ENCODE results near the gene ZNF684.
"Not testable (repeated sequence)": the region's sequence is repeated elsewhere in the genome, so short reads cannot be mapped to it uniquely, and the experiment has no call there.

The ZNF684 gene

DNA sequence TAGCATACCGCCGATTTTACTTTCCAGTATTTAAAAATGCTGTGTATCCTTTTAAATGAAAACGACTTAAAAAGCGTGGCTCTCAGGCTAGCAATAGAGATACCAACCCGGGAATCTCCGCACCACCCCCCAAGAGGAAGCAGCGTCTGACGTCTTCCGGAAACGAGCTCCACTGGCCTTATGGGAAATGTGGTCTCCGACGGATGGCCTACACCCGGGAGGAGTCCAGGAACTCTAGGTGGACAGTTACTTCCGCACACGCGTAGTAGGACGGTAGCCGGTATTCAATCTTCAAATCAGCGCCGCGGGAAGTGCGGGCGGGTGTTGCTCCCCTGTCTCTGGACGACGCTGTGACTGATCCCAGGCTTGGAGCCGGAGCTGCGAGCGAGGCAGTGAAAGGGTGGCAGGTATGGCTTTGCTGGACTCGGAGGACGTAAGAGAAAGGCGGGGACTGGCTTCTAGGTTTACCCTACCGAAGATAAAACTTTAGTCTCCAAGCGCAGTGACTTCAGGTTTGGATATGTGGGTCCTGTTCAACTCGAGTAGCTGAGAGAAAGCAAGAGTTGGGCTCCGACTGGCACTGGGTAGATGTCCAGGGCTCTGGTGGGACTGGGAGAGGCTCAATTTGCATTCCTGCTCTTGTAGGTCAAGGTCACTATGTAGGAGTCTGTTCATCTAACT is at the start of gene ZNF684:
Gene ZNF684 (plus strand): TSS at position 257 of the 681 bp plus-strand sequence. CDS start 1,530 bp downstream, outside the sequence.
- in situ Hi-C loops (cut with HindIII; ENCODE audit: low sequenced_read_pairs) = no loop called here

DNA sequence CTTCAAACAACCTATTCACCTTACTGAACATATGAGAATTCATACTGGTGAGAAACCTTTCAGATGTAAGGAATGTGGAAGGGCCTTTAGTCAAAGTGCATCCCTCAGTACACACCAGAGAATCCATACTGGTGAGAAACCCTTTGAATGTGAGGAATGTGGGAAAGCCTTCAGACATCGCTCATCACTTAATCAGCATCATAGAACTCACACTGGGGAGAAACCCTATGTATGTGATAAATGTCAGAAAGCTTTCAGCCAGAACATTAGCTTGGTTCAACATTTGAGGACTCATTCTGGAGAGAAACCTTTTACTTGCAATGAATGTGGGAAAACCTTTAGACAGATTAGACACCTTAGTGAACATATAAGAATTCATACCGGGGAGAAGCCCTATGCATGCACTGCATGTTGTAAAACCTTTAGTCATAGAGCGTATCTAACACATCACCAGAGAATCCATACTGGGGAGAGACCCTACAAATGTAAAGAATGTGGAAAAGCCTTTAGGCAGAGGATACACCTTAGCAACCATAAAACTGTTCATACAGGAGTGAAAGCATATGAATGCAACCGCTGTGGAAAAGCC is 36.0 kb upstream of the ZNF684 start:
- in situ Hi-C loops (cut with HindIII; ENCODE audit: low sequenced_read_pairs) = no loop called here

GRCh38 chr1:40502651-40503050 is 28.8 kb upstream of the ZNF684 start:
- in situ Hi-C loops (cut with HindIII; ENCODE audit: low sequenced_read_pairs) = not testable (repeated sequence)

DNA sequence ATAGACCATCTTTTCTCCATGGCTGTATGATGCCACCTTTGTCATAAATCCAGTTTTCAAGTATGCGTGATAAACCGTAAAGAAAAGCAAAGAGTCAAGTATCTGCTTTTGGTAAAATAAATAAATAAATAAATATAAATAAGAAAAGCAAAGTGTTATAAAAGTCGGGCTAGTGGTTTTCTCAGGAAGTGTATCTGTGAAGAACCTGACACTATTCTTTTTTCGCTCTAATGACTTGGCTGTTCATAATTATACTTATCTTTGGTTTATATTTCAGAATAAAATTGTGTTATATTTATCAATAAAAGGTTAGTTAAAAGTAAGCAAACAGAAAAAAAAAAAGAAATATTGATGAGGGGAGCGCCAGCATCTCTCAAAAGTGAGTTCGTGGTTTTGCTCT is 23.5 kb upstream of the ZNF684 start:
- in situ Hi-C loops (cut with HindIII; ENCODE audit: low sequenced_read_pairs) = no loop called here

GRCh38 chr1:40508375-40509341 is 22.8 kb upstream of the ZNF684 start, which contains the start of gene EXO5:
Gene EXO5 (plus strand): TSS chr1:40508767. CDS start chr1:40514545, 5,778 bp downstream.
- in situ Hi-C loops (cut with HindIII; ENCODE audit: low sequenced_read_pairs) = no loop called here

GRCh38 chr1:40519517-40519916 is 11.9 kb upstream of the ZNF684 start:
- in situ Hi-C loops (cut with HindIII; ENCODE audit: low sequenced_read_pairs) = no loop called here

- in situ Hi-C loops (cut with HindIII; ENCODE audit: low sequenced_read_pairs) = no loop called here
These were observed 579 bp upstream of the ZNF684 start for GRCh38 chr1:40530735-40531380.

DNA sequence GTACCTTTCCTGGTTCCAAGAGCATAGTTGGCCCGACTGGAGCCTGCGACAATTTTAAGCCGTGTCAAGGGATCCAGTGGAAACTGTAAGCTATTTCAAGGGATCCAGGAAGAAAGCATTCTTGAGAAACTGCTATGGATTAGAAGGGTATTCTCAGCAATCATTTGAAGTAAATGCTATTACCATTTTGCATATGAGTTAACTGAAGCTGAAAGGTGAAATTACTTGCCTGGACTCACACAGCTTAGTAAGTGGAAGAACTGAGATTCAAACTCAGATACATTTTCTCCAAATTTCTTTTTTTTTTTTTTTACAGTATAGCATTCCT is 589 bp downstream of the ZNF684 start:
- in situ Hi-C loops (cut with HindIII; ENCODE audit: low sequenced_read_pairs) = no loop called here

DNA sequence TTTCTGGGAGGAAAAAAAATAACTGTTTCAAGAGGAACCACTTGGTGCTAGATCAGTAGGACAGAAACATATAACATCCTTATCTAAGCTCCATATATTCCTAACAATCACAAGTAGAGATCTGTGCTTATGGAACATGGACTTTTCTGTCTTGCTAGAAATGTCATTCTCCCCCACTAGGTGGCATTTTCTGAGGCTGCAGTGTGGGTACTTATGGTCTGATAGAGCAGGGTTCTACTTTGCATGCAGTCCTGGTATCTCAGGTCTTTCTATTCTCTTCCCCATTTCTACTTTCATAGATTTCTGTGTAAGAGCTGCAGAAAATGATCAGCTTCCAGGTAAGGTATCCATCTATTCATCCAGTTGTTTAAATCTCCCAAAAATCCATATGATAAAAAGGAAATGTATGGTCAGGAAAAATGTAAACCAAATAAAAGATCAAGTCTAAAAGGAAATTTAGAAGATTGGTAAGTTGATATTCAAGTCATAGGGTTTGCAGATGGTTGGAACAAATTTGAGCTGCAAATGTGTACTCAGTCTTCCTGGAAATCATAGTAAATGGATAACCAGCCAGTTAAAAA is 1.5 kb downstream of the ZNF684 start:
- in situ Hi-C loops (cut with HindIII; ENCODE audit: low sequenced_read_pairs) = no loop called here

DNA sequence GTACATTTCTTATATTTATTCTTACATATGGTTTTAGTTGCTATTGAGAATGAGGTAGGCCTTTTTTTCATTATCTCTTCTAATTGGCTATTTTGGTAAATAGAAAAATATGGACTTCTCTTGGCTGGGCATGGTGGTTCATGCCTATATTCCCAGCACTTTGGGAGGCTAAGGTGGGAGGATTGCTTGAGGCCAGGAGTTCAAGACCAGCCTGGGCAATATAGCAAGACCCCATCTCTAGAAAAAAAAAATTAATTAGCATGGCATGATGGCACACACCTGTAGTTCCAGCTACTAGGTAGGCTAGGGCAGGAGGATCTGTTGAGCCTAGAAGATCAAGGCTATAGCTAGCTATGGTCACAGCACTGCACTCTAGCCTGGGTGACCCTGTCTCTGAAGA is 3.2 kb downstream of the ZNF684 start:
- in situ Hi-C loops (cut with HindIII; ENCODE audit: low sequenced_read_pairs) = no loop called here

DNA sequence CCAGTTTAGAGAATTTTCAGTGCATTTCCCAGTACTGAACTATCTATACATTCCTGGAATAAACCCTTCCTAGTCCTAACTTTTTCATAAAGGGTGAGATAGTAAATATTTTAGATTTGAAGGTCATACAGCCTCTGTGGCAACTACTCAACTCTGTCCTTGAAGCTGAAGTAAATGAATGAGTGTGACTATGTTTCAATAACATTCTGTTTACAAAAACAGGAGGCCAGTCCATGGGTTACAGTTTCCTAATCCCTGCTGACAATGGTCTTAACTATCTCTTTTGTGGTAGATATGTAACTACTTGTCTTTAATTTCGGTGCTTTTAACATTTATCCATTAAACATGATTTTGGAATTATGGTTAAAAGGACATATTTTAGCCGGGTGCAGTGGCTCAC is 4.3 kb downstream of the ZNF684 start:
- in situ Hi-C loops (cut with HindIII; ENCODE audit: low sequenced_read_pairs) = no loop called here

- in situ Hi-C loops (cut with HindIII; ENCODE audit: low sequenced_read_pairs) = no loop called here
These were observed 7.9 kb downstream of the ZNF684 start for GRCh38 chr1:40539338-40539737.

GRCh38 chr1:40546957-40547356 is 15.5 kb downstream of the ZNF684 start:
- in situ Hi-C loops (cut with HindIII; ENCODE audit: low sequenced_read_pairs) = no loop called here

DNA sequence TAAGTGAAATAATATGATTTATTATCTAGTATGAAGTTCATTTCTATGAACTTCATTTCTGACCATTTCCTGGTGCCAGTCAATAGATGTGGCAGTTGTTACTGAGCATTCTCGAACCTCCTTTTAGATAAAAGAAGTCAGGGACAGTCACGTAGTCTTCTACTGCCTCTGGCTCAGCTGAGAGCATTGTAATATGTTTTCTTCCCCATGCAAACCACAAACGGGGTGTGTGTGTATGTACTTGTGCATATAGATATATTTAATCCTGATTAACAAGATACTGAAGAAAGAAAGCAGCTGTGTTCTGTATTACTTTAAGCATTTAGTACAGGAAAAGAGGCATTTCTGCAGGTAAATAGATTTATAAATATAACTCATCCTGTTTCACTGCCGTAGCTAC is 21.6 kb downstream of the ZNF684 start:
- in situ Hi-C loops (cut with HindIII; ENCODE audit: low sequenced_read_pairs) = no loop called here

DNA sequence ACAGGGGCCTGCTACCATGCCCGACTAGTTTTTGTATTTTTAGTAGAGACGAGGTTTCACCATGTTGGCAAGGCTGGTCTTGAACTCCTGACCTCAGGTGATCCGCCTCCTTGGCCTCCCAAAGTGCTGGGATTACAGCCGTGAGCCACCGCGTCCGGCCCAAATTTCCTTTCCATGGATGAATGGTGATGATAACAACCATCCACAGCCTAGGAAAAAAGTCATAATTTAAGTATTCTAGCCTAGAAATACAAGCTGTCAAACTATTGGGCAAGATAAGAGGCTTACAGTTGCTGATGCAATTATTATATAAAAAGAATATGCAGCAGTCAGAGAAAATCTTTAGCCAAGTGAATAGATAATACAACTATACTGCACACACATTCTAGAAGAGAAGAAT is 23.4 kb downstream of the ZNF684 start:
- in situ Hi-C loops (cut with HindIII; ENCODE audit: low sequenced_read_pairs) = not testable (repeated sequence)

DNA sequence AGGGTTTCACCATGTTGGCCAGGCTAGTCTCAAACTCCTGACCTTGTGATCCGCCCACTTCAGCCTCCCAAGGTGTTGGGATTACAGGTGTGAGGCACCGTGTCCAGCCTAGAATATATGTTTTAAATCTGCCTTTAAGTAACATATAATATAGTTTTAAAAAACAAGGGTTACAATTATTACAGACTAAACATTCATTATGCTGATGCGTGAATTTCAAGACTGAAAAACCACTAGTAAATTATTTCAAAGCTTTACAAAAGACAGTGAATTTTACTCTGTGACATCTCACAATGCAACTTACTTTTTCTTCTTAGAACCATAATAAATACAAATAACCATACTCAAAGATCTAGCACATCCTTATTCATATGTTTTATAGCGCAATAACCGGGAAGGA is 24.7 kb downstream of the ZNF684 start:
- in situ Hi-C loops (cut with HindIII; ENCODE audit: low sequenced_read_pairs) = no loop called here

- in situ Hi-C loops (cut with HindIII; ENCODE audit: low sequenced_read_pairs) = not testable (repeated sequence)
These were observed 26.8 kb downstream of the ZNF684 start for GRCh38 chr1:40558241-40558640.

- in situ Hi-C loops (cut with HindIII; ENCODE audit: low sequenced_read_pairs) = no loop called here
These were observed 30.7 kb downstream of the ZNF684 start for GRCh38 chr1:40562185-40562584.

DNA sequence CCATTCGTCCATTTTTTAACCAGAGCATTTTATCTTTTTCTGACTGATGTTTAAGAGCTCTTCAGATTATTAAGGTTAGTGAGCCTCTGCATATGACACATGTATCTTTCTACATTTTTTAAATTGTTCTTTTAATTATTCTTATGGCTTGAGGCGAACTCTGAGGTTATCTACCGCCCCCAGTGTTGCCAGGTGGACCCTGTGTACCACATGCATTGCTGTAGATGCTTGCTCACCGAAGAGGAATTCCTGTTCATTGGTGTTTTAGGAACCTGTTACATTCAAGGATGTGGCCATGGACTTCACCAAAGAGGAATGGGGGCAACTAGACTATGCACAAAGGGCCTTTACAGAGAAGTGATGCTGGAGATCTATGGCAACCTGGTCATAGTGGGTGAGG is 31.8 kb downstream of the ZNF684 start:
- in situ Hi-C loops (cut with HindIII; ENCODE audit: low sequenced_read_pairs) = no loop called here

DNA sequence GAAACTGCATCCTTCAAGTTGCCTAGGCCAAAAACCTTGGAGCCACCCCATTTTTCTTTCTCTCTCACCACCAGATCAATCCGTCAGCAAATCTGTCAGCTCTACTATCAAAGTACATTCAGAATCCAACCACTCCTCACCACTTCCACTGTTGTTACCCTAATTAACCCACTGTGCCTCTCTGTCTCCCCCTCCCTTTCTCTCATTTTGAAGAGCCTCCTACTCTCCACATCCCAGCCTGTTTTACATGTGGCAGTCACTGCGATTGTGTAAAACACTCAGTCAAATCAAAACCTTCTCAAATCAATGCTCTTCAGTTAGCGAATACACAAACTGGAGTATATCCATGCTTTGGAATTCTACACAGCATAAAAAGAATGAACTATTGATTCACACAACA is 33.1 kb downstream of the ZNF684 start:
- in situ Hi-C loops (cut with HindIII; ENCODE audit: low sequenced_read_pairs) = no loop called here

- in situ Hi-C loops (cut with HindIII; ENCODE audit: low sequenced_read_pairs) = no loop called here
These were observed 33.5 kb downstream of the ZNF684 start for GRCh38 chr1:40564913-40565312.

Measured in endothelial cell of hepatic sinusoid (primary cell).